GM12872 (cell line): ENCODE measurements around the gene FEM1B.

Experiments used
- TF ChIP-seq, protein P1 (sequence below): IDR thresholded peaks from 3 replicates; pipeline ENCODE4 v1.5.1; 2011; ENCODE audit warnings: low read depth, mild to moderate bottlenecking, low read length, moderate library complexity; ENCODE audit not compliant: insufficient read depth

FEM1B gene

DNA sequence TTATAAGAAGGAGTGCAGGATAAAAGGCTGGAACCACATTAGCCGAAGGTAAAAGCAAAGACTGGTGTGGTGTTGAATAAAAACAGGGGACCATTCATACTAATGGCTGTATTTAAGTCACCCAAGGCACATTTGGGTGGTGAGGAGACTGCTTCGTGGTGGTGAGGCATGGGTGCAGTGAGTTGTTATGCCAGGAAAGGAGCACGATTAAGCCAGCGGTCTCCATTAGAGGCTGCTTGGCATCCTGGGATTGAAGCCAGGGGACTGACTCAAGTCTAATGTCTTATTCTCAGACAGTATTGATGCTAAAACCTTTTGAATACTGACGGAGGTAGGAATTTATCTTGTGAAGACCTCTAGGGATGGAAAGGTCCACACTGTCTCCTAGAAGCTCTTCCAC lies 21.9 kb downstream of the FEM1B start:
- TF ChIP-seq, protein P1, sequence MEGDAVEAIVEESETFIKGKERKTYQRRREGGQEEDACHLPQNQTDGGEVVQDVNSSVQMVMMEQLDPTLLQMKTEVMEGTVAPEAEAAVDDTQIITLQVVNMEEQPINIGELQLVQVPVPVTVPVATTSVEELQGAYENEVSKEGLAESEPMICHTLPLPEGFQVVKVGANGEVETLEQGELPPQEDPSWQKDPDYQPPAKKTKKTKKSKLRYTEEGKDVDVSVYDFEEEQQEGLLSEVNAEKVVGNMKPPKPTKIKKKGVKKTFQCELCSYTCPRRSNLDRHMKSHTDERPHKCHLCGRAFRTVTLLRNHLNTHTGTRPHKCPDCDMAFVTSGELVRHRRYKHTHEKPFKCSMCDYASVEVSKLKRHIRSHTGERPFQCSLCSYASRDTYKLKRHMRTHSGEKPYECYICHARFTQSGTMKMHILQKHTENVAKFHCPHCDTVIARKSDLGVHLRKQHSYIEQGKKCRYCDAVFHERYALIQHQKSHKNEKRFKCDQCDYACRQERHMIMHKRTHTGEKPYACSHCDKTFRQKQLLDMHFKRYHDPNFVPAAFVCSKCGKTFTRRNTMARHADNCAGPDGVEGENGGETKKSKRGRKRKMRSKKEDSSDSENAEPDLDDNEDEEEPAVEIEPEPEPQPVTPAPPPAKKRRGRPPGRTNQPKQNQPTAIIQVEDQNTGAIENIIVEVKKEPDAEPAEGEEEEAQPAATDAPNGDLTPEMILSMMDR = no peak

DNA sequence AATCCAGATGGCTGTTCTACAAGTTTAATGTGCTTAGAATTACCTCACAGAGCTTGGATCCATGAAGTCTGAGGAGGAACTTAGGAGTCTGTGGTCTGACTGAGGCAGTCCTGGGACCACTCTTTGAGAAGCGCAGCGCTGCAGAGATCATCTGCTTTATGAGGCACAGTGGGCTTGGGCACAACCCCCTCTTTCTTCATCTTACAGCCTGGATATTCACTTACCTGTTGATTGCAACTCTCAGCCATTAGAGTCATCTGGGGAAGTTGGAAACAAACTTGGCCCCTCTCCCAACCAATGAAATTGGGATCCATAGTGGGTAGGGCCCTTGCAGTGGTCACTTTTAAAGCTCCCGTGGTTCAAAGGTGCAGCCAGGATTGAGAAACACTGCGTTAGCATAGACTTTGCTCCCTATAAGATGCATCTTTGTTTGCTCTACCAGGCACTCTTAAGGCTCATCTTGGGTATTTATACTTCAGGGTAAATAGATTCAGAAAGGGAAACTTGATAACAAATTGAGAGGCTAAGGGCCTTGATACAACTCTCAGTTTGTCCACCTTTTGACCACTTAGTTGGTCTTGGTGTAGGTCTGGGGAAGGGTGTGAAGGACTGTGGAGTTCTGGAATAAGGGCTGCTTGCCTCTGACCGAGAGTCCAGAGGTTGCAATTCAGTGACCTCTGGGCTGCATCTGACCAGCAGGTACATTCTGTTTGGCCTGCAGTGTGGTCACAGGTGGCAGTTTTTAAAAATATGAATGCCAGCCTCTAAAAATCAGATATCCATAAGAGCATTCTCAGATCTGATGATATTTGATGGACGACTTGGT lies 22.8 kb downstream of the FEM1B start:
- TF ChIP-seq, protein P1 = no peak

DNA sequence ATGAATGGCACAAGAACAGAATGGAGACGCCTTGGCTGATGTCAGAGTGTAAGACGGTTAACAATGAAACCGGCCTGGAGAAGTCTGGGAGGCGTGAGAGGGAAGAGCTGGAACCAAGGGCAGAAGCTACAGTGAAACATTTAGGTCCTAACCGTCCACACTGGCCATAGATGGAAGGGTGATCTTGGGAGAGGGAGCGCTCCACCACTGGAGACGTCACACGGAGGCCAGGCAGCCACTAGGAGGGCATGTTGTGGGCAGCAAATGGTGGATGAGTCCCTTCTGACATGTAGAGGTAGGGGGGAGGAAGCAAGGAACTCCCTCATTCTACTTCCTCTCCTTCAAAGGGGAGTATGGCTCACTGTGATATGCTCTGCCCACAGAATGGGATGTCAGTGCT lies 23.8 kb downstream of the FEM1B start:
- TF ChIP-seq, protein P1 = no peak

DNA sequence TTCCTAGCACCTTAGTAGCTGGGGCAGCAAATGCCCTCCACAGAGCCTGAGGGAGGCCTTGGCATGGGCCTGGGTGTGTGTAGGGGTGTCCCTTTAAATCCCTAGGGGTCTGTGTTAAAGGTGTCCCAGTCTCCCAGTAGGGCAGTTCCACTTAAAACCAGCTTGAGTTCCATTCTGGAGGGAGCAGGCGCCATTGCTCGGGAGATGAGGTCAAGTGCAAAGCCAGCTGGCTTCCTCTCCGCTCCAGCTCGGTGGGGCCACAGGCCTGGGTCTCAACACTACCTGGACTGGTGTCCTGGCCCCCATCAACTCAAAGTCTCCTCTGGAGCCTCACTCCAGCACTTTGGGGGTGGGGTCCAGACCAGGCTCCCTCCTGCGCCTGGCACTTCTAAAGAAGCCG lies 25.2 kb downstream of the FEM1B start:
- TF ChIP-seq, protein P1 = no peak

DNA sequence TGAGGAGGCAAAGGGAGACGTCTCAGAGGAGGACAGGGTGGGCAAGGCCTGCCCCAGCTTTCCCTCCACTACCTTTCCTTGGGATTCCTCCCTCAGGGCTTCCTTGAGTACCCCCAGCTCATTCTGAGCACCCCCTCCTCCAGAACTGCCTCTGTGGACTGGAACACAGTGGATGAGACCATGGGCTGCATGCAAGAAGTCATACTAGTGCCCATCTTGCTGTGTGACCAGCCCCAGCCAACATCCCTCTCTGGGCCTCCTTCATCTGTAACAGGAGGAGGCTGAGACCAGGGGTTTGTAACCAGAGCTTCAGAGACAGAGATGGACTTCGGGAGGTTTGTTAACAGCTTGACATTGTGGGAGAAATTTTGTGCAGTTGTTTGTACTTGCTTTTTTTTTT lies 25.6 kb downstream of the FEM1B start:
- TF ChIP-seq, protein P1 = no peak

DNA sequence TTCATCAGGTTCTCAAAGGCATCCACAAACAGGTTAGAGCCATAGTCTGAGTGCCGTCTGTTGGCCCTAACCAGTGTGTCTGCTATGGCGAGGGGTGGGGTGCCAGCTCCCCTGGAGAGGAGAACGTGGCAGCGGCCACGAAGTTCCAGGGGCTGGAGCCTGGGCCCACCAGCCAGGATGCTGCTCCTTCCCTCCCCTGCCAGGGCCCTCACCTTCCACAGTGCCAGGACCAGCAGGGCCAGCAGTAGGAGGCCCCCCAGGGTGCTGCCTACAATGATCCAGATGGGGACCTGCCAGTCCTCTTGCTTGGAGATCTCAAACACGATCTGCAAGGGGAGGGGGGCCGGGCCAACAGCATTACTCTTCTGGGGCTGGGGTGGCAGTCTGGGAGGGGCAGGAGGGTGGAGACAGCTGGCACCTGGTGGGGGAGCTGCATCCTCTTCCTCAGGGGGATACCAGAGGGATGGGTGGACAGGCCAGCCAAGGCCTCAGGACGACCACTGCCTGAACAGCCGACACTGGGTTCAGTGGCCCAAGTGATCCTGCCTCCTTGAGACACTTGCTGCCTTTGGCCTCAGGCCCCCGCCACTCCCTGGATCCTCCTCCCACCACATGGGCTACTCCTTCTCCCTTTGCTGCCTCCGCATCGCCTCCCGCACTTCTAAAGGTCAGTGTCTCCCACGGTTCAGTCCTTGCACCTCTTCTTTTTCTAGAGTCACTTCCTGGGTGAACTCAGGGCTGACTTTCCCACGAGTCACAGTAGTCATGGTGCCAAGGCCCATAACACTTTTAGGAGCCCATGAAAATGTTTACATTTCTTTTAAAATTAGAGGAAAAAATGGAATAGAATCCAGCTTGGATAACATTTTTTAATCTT lies 26.3 kb downstream of the FEM1B start:
- TF ChIP-seq, protein P1 = no peak

DNA sequence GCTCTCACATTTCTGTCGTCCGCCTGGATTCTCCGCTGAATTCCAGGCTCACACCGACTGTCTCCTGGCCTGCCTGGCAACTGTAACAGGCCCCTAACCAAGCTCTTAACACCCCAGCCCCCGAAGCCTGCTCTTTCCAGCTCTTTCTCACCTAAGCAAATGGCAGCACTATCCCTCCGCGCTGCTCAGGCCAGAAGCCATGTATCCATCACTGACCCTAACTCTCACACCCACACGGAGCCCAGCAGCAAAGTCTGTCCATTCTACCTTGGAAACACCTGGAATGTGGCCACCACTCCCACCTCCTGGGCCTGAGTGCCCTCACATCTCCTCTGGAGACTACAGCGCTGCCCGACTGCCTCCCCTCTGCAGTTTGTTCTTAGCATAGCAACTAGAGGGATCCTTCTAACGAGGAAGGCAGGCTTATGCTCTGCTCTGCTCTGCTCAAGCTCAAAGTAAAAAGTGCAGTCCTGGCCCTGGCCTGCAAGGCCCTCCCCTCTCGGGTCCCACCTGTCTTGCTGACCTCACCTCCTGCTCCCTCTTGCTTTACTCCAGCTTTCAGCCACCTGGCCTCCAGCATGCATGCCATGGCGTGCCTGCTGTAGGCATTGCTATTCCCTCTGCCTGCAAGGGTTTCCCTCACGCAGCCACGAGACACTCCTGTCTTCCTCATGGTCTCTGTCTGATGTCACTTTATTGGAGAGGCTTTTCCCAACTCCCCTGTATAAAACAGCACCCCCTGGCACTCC lies 27.2 kb downstream of the FEM1B start:
- TF ChIP-seq, protein P1 = no peak
